PFSK-1 (cell line): ENCODE data around the gene PLEKHM2.

Source experiments
- POLR2AphosphoS5 ChIP-seq: IDR thresholded peaks from 2 replicates; pipeline ENCODE4 v1.6.1; 2012; ENCODE audit warnings: low read depth, mild to moderate bottlenecking, control low read depth, low read length, moderate library complexity
- REST ChIP-seq, 2 experiments: IDR thresholded peaks; 2 replicates each; pipeline versions ENCODE4 v1.6.1 to v1.8.0; 2011 to 2012; ENCODE audit warnings: low read depth in 2 of 2, low read length in 2 of 2, control low read depth in 1 of 2, inconsistent platforms in 1 of 2, mild to moderate bottlenecking in 1 of 2, moderate library complexity in 1 of 2; ENCODE audit not compliant: insufficient read depth in 1 of 2

GRCh38 chr1:15760520-15761211, 76.5 kb downstream of the PLEKHM2 start:
- TF ChIP-seq POLR2AphosphoS5 = no peak
- TF ChIP-seq REST (IDR thresholded peaks at IDR 0.05; ENCODE audit: insufficient read depth in 1 of 2, low read depth in 2 of 2, low read length in 2 of 2) = no peak
